Fibroblast of lung (primary cell): ENCODE measurements around the gene SCD5. TPM values are rescaled to one million over a fixed set of nuclear protein-coding genes. Genes with fewer than 3 reads are reported as not detected.

Experiments used
- DNase-seq, 2 donors: peaks; one replicate each; pipeline versions ENCODE4 v3.0.0 to v3.0.0-alpha.2; 2010; ENCODE audit warnings: low read depth in 2 of 2
- H2AFZ ChIP-seq: 2 replicates; pipeline ENCODE4 v1.5.1; 2012; ENCODE audit warnings: low read length, control low read depth, inconsistent platforms
- H3K27ac ChIP-seq: 2 replicates; pipeline ENCODE4 v1.5.1; 2011; ENCODE audit warnings: low read length, control low read depth; ENCODE audit not compliant: insufficient read depth
- H3K27me3 ChIP-seq: 2 replicates; pipeline ENCODE4 v1.5.1; 2011; ENCODE audit warnings: mild to moderate bottlenecking, low read length; ENCODE audit not compliant: control insufficient read depth, insufficient read depth
- H3K36me3 ChIP-seq: 2 replicates; pipeline ENCODE4 v1.5.1; 2011; ENCODE audit warnings: low read length; ENCODE audit not compliant: control insufficient read depth, insufficient read depth
- H3K4me1 ChIP-seq: 2 replicates; pipeline ENCODE4 v1.5.1; 2011; ENCODE audit warnings: low read length; ENCODE audit not compliant: control insufficient read depth, insufficient read depth; ENCODE audit errors: extremely low read depth
- H3K4me2 ChIP-seq: 2 replicates; pipeline ENCODE4 v1.5.1; 2011; ENCODE audit warnings: low read length, control low read depth; ENCODE audit not compliant: insufficient read depth; ENCODE audit errors: extremely low read depth
- H3K4me3 ChIP-seq, 4 experiments: fragments of 200-600 bp in 1 of 4; sonication (generic) in 1 of 4; replicated peaks in 1 of 4; 2 replicates each; pipeline ENCODE4 v1.5.1; 2011 to 2016; ENCODE audit warnings: low read length in 4 of 4, low read depth in 3 of 4, mild to moderate bottlenecking in 3 of 4, control low read depth in 2 of 4, inconsistent platforms in 1 of 4, mixed read lengths in 1 of 4; ENCODE audit not compliant: insufficient read depth in 1 of 4; ENCODE audit errors: control extremely low read depth in 1 of 4
- H3K79me2 ChIP-seq: 2 replicates; pipeline ENCODE4 v1.5.1; 2012; ENCODE audit warnings: mild to moderate bottlenecking, low read length, inconsistent platforms; ENCODE audit not compliant: control insufficient read depth, insufficient read depth
- H3K9ac ChIP-seq: 2 replicates; pipeline ENCODE4 v1.5.1; 2011; ENCODE audit warnings: mild to moderate bottlenecking, low read length, control low read depth; ENCODE audit not compliant: insufficient read depth
- H3K9me3 ChIP-seq: 2 replicates; pipeline ENCODE4 v1.5.1; 2012; ENCODE audit warnings: low read depth, low read length; ENCODE audit not compliant: control insufficient read depth, insufficient read depth
- H4K20me1 ChIP-seq: 2 replicates; pipeline ENCODE4 v1.5.1; 2011; ENCODE audit warnings: low read length; ENCODE audit not compliant: control insufficient read depth, insufficient read depth; ENCODE audit errors: extremely low read depth
- EZH2 ChIP-seq: IDR thresholded peaks from 2 replicates; pipeline ENCODE4 v1.5.1; 2012; ENCODE audit warnings: low read length, control low read depth, mild to moderate bottlenecking; ENCODE audit errors: missing control alignments
- polyA plus RNA-seq, 2 donors: library from polyadenylated mRNA; depleted of rRNA in 1 of 2; stranded (reverse) in 1 of 2; unstranded in 1 of 2; fragments of >200 nt; gene quantifications; 2 replicates each; pipeline ENCODE4 v1.2.1, GENCODE V29; 2011 to 2012; ENCODE audit warnings: missing spikeins in 1 of 2
- total RNA-seq: library from RNA; depleted of rRNA; stranded (reverse); fragments of >200 nt; gene quantifications from 2 replicates; pipeline ENCODE4 v1.2.1, GENCODE V29; 2014
- TF ChIP-seq, protein P1 (sequence below), 2 donors: IDR thresholded peaks in 1 of 2; conservative IDR thresholded peaks in 1 of 2; 1 replicate in 1 of 2; 2 replicates in 1 of 2; pipeline ENCODE4 v1.5.1; 2011 to 2012; ENCODE audit warnings: low read length in 2 of 2, control low read depth in 1 of 2, inconsistent platforms in 1 of 2, low read depth in 1 of 2, mild to moderate bottlenecking in 1 of 2

SCD5 gene
- total and polyA plus RNA-seq, 2 donors (not counting 1 experiment from before 2014, with no cell fraction given), result 4.9 to 11.4 TPM

DNA sequence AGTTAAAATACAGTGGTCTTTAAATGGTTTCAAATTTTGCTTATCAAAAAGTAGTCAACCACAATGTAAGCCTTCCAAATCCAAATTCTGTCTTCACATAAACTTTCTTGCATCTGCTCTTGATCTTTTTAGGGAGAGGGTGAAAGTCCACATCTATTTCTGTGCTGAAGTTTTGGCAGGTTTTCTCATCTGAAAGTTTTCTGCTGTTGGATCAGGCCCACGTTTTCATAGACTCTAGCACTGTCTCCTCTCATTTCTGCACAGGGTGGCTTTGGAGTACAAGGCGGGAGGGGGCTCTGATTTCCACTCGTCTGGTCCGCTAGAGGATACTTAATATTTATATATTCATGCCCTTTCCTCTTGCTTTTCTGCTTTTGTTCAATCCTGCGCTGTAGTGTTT is 218.7 kb downstream of the SCD5 start:
- H3K27ac ChIP-seq, result no peak overlapping the region
- H3K27me3 ChIP-seq, result no peaks in the 10 kb centered on the region
- no peak overlapping the region for H3K4me2 ChIP-seq
- no peak for DNase-seq
- no peak overlapping the region for H3K4me3 ChIP-seq
- TF ChIP-seq, protein P1, sequence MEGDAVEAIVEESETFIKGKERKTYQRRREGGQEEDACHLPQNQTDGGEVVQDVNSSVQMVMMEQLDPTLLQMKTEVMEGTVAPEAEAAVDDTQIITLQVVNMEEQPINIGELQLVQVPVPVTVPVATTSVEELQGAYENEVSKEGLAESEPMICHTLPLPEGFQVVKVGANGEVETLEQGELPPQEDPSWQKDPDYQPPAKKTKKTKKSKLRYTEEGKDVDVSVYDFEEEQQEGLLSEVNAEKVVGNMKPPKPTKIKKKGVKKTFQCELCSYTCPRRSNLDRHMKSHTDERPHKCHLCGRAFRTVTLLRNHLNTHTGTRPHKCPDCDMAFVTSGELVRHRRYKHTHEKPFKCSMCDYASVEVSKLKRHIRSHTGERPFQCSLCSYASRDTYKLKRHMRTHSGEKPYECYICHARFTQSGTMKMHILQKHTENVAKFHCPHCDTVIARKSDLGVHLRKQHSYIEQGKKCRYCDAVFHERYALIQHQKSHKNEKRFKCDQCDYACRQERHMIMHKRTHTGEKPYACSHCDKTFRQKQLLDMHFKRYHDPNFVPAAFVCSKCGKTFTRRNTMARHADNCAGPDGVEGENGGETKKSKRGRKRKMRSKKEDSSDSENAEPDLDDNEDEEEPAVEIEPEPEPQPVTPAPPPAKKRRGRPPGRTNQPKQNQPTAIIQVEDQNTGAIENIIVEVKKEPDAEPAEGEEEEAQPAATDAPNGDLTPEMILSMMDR (conservative IDR thresholded peaks at IDR 0.05 in 1 of 2, IDR thresholded peaks at IDR 0.05 in 1 of 2; ENCODE audit: low read depth in 1 of 2, low read length in 2 of 2), result no peak
- no peak for TF ChIP-seq EZH2
- no peaks in the 10 kb centered on the region for H3K36me3 ChIP-seq
- H3K79me2 ChIP-seq, result no peaks in the 10 kb centered on the region
- H2AFZ ChIP-seq, result no peak overlapping the region
- H3K9me3 ChIP-seq, result no peaks in the 10 kb centered on the region
- H4K20me1 ChIP-seq, result no peaks in the 10 kb centered on the region
- no peaks in the 10 kb centered on the region for H3K4me1 ChIP-seq
- H3K9ac ChIP-seq, result no peak overlapping the region

Other genes with a start within 250 kb of the SCD5 start
- 0.77 and 1.2 TPM in 2 replicates for gene TMEM150C, start 236.8 kb downstream of the SCD5 start, total RNA-seq
- gene TMEM150C, start 236.8 kb downstream of the SCD5 start, polyA plus RNA-seq, result 0.21 and 0.24 TPM in 2 replicates
- gene SEC31A, start 92.4 kb upstream of the SCD5 start, total RNA-seq, result 297 and 342 TPM in 2 replicates
- 421 and 472 TPM in 2 replicates for gene SEC31A, start 92.4 kb upstream of the SCD5 start, polyA plus RNA-seq
- gene THAP9, start 101.9 kb upstream of the SCD5 start, total RNA-seq, result 5.6 and 6.2 TPM in 2 replicates
- gene THAP9, start 101.9 kb upstream of the SCD5 start, polyA plus RNA-seq, result 1.7 and 2.4 TPM in 2 replicates
- gene LIN54, start 212.0 kb upstream of the SCD5 start, total RNA-seq, result 10.0 and 15.2 TPM in 2 replicates
- 13.3 and 16.9 TPM in 2 replicates for gene LIN54, start 212.0 kb upstream of the SCD5 start, polyA plus RNA-seq
- 106 and 128 TPM in 2 replicates for gene COPS4, start 236.4 kb upstream of the SCD5 start, total RNA-seq
- gene COPS4, start 236.4 kb upstream of the SCD5 start, polyA plus RNA-seq, result 82.3 and 92.9 TPM in 2 replicates